GM21576 (cell line): ENCODE data around the gene SBNO2.
"Not testable (repeated sequence)": the region's sequence is repeated elsewhere in the genome, so short reads cannot be mapped to it uniquely, and the experiment has no call there.

Experiments
- ATAC-seq: cut with Tn5 transposase; IDR thresholded peaks from one replicate; pipeline ENCODE4 v1.9.1; 2021; ENCODE audit warnings: mild to moderate bottlenecking, moderate library complexity; ENCODE audit not compliant: unreplicated experiment

SBNO2 gene

GRCh38 chr19:1136621-1137317 is 37.3 kb downstream of the SBNO2 start:
- ATAC-seq, result no peak

GRCh38 chr19:1136201-1136600 is 37.9 kb downstream of the SBNO2 start:
- no peak for ATAC-seq

- no peak for ATAC-seq
These were observed 38.6 kb downstream of the SBNO2 start for GRCh38 chr19:1135454-1135853.

- ATAC-seq, result no peak
These were observed 39.6 kb downstream of the SBNO2 start for GRCh38 chr19:1134431-1134830.

GRCh38 chr19:1133471-1133929 is 40.6 kb downstream of the SBNO2 start:
- ATAC-seq, result peak; percentile 46

GRCh38 chr19:1132552-1133383 is 41.3 kb downstream of the SBNO2 start:
- ATAC-seq, result no peak

GRCh38 chr19:1131718-1132551 is 42.1 kb downstream of the SBNO2 start:
- ATAC-seq, result peak; percentile 37

- ATAC-seq, result no peak
These were observed 43.0 kb downstream of the SBNO2 start for GRCh38 chr19:1130771-1131717.

- no peak for ATAC-seq
These were observed 44.5 kb downstream of the SBNO2 start for GRCh38 chr19:1129535-1129934.

- not testable (repeated sequence) for ATAC-seq
These were observed 45.0 kb downstream of the SBNO2 start for GRCh38 chr19:1129084-1129483.

GRCh38 chr19:1128106-1128505 is 46.0 kb downstream of the SBNO2 start:
- no peak for ATAC-seq

GRCh38 chr19:1126984-1127760 is 46.9 kb downstream of the SBNO2 start:
- no peak for ATAC-seq

- ATAC-seq, result no peak
These were observed 48.2 kb downstream of the SBNO2 start for GRCh38 chr19:1125601-1126467.

GRCh38 chr19:1123885-1124677 is 50.0 kb downstream of the SBNO2 start:
- no peak for ATAC-seq

- no peak for ATAC-seq
These were observed 50.7 kb downstream of the SBNO2 start for GRCh38 chr19:1123381-1123780.

- ATAC-seq, result no peak
These were observed 51.1 kb downstream of the SBNO2 start for GRCh38 chr19:1122972-1123363.
